IPS-18a (cell line): ENCODE results near the gene GNG2.

ENCODE experiments used
- H3K27ac ChIP-seq: one replicate; pipeline ENCODE4 v1.5.1; 2013; ENCODE audit warnings: low read length
- H3K27me3 ChIP-seq: one replicate; pipeline ENCODE4 v1.6.1; 2013; ENCODE audit warnings: mild to moderate bottlenecking, low read length; ENCODE audit not compliant: control insufficient read depth, insufficient read depth
- H3K36me3 ChIP-seq: one replicate; pipeline ENCODE4 v1.6.1; 2013; ENCODE audit warnings: low read depth, low read length; ENCODE audit not compliant: control insufficient read depth
- H3K4me1 ChIP-seq: one replicate; pipeline ENCODE4 v1.6.1; 2013; ENCODE audit warnings: low read depth, low read length; ENCODE audit not compliant: control insufficient read depth
- H3K4me3 ChIP-seq: one replicate; pipeline ENCODE4 v1.5.1; 2013; ENCODE audit warnings: low read length
- H3K9ac ChIP-seq: one replicate; pipeline ENCODE4 v1.6.1; 2013; ENCODE audit warnings: mild to moderate bottlenecking, low read length, moderate library complexity
- H3K9me3 ChIP-seq: one replicate; pipeline ENCODE4 v1.6.1; 2013; ENCODE audit warnings: low read depth, low read length; ENCODE audit not compliant: control insufficient read depth

The GNG2 gene

DNA sequence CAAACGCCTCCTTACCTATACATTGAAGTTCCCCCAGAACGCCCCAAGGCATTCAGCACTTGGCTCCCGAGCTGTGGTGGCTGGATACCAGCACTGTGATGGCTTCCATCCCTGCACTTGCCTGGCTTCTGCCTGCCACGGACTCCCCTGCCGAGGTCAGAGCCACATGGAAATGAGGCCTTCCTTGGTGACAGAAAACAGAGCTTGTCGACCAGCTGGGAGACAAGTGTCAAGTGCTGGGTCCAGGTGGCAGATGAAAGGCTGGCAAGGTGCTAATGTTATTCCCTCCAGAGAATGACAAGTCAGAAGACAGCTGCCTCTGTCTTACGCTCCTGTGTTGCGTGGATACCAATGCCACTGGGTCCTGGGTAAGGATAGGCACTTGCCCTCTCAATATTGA lies 26.2 kb upstream of the GNG2 start:
- Histone ChIP-seq H3K4me1 (peaks cover 25% of the 10 kb centered on the region), H3K36me3 (no peaks in the 10 kb centered on the region), H3K4me3 (no peak overlapping the region), H3K9me3 (no peaks in the 10 kb centered on the region), H3K27ac (no peak overlapping the region), H3K27me3 (no peaks in the 10 kb centered on the region), H3K9ac (no peak overlapping the region)

GRCh38 chr14:51836417-51836816 lies 24.0 kb upstream of the GNG2 start:
- Histone ChIP-seq H3K9me3 (no peaks in the 10 kb centered on the region), H3K27me3 (no peaks in the 10 kb centered on the region), H3K4me3 (no peak overlapping the region), H3K27ac (no peak overlapping the region), H3K9ac (no peak overlapping the region), H3K36me3 (no peaks in the 10 kb centered on the region), H3K4me1 (peaks cover 28% of the 10 kb centered on the region)

- H3K4me1 ChIP-seq: peaks cover 29% of the 10 kb centered on the region
- no peak overlapping the region for H3K4me3 ChIP-seq
- H3K9me3 ChIP-seq: no peaks in the 10 kb centered on the region
- no peak overlapping the region for H3K9ac ChIP-seq
- no peaks in the 10 kb centered on the region for H3K27me3 ChIP-seq
- no peaks in the 10 kb centered on the region for H3K36me3 ChIP-seq
- H3K27ac ChIP-seq: no peak overlapping the region
Observed at GRCh38 chr14:51844081-51844881, 16.1 kb upstream of the GNG2 start.

GRCh38 chr14:51845811-51846210 lies 14.6 kb upstream of the GNG2 start:
- peak overlapping the region; percentile 98 for H3K27ac ChIP-seq
- H3K36me3 ChIP-seq: no peaks in the 10 kb centered on the region
- peak overlapping the region; percentile 69 for H3K4me3 ChIP-seq
- H3K9me3 ChIP-seq: no peaks in the 10 kb centered on the region
- H3K9ac ChIP-seq: peak overlapping the region; percentile 88
- H3K27me3 ChIP-seq: no peaks in the 10 kb centered on the region
- H3K4me1 ChIP-seq: peaks cover 26% of the 10 kb centered on the region

DNA sequence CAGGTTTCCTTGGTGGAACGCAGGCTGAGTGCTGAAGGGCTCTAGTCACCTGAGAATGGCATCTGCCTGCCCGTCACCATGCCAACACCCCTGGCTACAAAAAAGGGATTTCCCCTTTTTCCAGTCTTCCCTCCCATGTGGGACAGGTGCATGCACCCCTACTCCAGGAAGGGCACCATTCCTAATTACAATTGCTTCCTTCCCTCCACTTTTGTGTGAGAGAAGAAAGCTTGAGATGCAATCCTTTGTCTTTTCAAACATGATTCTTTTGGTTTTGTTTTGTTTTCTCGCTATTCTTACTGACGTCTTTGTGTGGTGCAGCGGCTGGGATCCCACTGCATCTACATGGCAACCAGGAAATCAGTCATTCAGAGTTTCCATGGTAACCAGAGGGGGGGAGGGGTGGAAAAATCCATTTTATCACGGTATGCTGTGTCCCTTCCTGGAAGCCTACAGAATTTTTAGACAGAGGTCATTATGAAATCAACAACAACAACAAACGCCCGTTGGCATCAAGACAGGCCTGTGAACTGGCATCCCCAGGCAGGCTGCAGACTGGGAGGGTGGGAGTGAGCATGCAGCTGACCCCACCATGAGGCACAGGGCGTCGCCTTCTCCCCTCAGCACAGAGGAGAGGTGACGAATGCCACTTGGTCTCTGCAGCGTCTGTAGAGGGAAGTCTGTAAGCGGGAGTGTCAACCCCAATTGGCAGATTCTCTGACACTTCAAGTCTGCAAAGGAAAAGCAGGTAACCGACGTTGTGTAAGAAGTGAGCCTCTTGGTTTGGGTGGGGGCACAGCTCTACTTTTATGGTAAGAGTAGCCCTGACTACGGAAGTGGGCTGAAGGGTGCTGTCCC lies 13.6 kb upstream of the GNG2 start:
- H3K9me3 ChIP-seq: no peaks in the 10 kb centered on the region
- peak overlapping the region; percentile 88 for H3K9ac ChIP-seq
- H3K4me1 ChIP-seq: peaks cover 26% of the 10 kb centered on the region
- H3K4me3 ChIP-seq: peak overlapping the region; percentile 69
- H3K27me3 ChIP-seq: no peaks in the 10 kb centered on the region
- peak overlapping the region; percentile 98 for H3K27ac ChIP-seq
- no peaks in the 10 kb centered on the region for H3K36me3 ChIP-seq

DNA sequence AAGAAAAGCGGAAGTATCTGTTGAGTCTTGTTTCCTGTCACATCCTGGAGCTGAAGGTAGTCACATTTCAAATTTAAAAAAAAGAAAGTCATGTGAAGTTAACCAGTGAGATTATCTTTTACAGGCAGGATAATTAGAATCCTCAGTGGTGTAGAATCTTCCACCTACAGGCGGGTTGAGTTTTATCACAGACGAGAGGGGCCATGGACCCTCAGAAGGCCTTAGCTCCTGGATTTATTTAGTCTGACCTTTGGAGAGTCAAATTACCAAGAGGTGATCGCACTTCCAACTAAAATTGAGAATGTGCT lies 13.0 kb upstream of the GNG2 start:
- no peaks in the 10 kb centered on the region for H3K27me3 ChIP-seq
- H3K27ac ChIP-seq: peak overlapping the region; percentile 98
- H3K4me3 ChIP-seq: no peak overlapping the region
- no peaks in the 10 kb centered on the region for H3K9me3 ChIP-seq
- no peaks in the 10 kb centered on the region for H3K36me3 ChIP-seq
- peak overlapping the region; percentile 88 for H3K9ac ChIP-seq
- H3K4me1 ChIP-seq: peaks cover 26% of the 10 kb centered on the region

GRCh38 chr14:51848120-51848519 lies 12.3 kb upstream of the GNG2 start:
- no peak overlapping the region for H3K9ac ChIP-seq
- no peaks in the 10 kb centered on the region for H3K9me3 ChIP-seq
- H3K4me1 ChIP-seq: peaks cover 26% of the 10 kb centered on the region
- no peak overlapping the region for H3K27ac ChIP-seq
- no peaks in the 10 kb centered on the region for H3K27me3 ChIP-seq
- no peak overlapping the region for H3K4me3 ChIP-seq
- H3K36me3 ChIP-seq: no peaks in the 10 kb centered on the region

DNA sequence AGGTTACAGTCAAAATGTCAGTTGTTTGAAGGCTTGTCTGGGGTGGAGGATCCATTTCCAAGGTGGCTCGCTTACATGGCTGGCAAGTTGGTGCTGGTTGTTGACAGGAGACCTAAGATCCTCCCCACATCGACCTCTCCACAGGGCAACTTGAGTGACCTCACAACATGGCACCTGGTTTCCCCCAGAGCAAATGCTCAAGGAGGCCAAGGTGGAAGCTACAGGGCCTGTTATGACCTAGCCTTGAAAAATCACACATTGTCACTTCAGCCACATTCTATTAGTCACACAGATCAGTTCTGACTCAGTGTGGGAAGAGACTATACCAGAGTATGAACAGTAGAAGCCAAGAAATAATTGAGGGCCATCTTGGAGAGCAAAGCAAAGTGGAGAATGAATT lies 11.3 kb upstream of the GNG2 start:
- no peak overlapping the region for H3K4me3 ChIP-seq
- no peak overlapping the region for H3K27ac ChIP-seq
- H3K9me3 ChIP-seq: no peaks in the 10 kb centered on the region
- no peaks in the 10 kb centered on the region for H3K36me3 ChIP-seq
- H3K9ac ChIP-seq: no peak overlapping the region
- no peaks in the 10 kb centered on the region for H3K27me3 ChIP-seq
- peaks cover 26% of the 10 kb centered on the region for H3K4me1 ChIP-seq

DNA sequence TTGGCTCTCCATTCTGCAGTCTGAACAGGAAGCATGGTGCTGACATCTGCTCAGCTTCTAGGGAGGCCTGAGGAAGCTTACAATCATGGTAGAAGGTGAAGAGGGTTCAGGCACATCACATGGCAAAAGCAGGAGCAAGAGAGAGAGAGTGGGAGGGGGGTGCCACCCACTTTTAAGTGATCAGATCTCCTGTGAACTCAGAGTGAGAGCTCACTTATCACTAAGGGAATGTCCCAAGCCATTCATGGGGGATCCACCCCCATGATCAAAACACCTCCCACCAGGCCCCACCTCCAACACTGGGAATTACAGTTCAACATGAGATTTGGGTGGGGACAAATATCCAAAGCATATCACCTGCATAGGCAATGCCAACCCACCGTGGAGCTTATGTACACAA lies 9.8 kb upstream of the GNG2 start:
- Histone ChIP-seq H3K9me3 (no peaks in the 10 kb centered on the region), H3K9ac (no peak overlapping the region), H3K4me1 (peaks cover 21% of the 10 kb centered on the region), H3K4me3 (no peak overlapping the region), H3K36me3 (no peaks in the 10 kb centered on the region), H3K27ac (no peak overlapping the region), H3K27me3 (no peaks in the 10 kb centered on the region)

GRCh38 chr14:51852541-51852940 lies 7.9 kb upstream of the GNG2 start:
- Histone ChIP-seq H3K9me3 (no peaks in the 10 kb centered on the region), H3K36me3 (no peaks in the 10 kb centered on the region), H3K4me1 (peaks cover 2% of the 10 kb centered on the region), H3K4me3 (no peak overlapping the region), H3K27ac (no peak overlapping the region), H3K27me3 (no peaks in the 10 kb centered on the region), H3K9ac (no peak overlapping the region)

GRCh38 chr14:51855234-51855633 lies 5.2 kb upstream of the GNG2 start:
- H3K27ac ChIP-seq: no peak overlapping the region
- H3K9ac ChIP-seq: no peak overlapping the region
- H3K9me3 ChIP-seq: no peaks in the 10 kb centered on the region
- H3K36me3 ChIP-seq: no peaks in the 10 kb centered on the region
- H3K27me3 ChIP-seq: peaks cover 7% of the 10 kb centered on the region
- peaks cover 8% of the 10 kb centered on the region for H3K4me1 ChIP-seq
- H3K4me3 ChIP-seq: no peak overlapping the region
